ENCODE data around the gene B3GALNT1.

B3GALNT1 gene

DNA sequence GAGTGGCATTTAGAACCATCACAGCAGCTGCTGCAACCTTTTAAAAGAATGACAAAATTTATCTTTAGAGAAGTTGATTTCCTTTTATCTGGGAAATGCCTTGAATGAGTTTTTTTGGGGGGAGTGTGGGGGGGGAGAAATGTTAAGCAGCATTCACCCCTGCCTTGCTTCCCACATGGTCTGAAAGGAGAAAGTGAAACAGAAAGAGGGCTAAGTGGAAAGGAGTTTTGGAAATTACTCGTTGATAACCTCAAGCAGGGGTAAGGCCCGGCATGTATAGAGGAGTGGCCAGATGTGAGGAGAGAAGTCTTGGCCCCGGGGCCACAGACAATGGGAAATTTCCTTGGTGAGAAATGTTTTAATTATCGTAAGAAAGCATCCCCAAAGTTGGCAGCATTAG, 23.5 kb downstream of the B3GALNT1 start:
- DNase-seq (ENCODE audit: extremely low read depth in 1 of 2, low read depth in 1 of 2): no peak

DNA sequence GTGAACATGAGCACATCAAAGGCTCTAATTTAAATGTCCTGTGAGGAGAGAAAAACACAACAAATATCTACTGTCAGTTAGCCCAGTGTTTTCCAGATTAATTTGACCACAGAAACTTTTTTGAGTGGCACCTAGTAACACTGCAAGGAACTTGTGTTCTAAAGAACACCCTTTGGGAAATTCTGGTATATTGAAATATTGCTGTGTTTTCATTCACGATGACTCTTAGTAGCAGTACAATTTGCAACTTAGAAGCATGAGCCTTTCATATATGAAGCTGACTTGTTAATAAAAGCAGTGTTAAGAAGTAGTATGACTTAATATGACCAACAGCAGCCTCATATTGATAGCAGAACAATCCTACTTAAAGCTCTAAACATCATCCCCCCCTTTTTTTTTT, 32.0 kb downstream of the B3GALNT1 start:
- no peak for DNase-seq (ENCODE audit: extremely low read depth in 1 of 2, low read depth in 1 of 2)

DNA sequence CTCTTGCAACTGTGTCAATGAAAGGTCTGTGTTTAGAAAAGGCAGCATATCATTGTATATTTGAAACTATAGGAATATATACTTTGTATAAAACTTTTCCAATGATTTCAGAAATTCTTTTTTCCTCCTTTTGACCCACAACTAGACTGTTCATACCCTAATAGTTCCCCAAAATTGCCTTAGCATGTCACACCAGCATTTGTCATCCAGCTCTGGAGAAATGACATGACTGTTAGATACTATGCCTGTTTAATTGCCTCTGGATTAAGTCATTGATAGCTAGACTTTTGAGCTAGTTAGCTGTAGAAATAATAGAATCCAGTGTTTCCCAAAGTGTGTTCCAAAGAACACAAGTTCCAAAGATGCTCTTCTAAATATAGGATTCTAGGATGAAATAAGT, 32.4 kb downstream of the B3GALNT1 start:
- DNase-seq (ENCODE audit: extremely low read depth in 1 of 2, low read depth in 1 of 2): no peak

DNA sequence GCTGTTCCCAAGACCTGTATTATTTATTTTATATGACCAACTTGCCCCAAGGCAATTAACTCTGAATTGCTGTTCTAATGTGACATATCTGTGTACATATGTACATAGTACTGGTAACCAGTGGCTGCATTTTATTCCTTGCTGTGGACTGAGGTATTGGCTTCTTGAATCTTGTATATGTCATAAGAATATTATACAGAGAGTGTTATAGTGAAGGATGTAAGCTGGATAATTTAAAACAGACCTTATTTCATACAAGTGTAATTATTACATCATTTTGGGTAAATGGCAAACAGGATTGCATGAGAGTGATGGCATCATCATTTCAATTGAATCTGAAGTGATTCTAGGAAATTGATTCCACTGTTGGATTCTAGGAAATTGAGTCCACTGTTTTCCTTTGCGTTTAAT, 32.9 kb downstream of the B3GALNT1 start:
- DNase-seq (ENCODE audit: extremely low read depth in 1 of 2, low read depth in 1 of 2): no peak

DNA sequence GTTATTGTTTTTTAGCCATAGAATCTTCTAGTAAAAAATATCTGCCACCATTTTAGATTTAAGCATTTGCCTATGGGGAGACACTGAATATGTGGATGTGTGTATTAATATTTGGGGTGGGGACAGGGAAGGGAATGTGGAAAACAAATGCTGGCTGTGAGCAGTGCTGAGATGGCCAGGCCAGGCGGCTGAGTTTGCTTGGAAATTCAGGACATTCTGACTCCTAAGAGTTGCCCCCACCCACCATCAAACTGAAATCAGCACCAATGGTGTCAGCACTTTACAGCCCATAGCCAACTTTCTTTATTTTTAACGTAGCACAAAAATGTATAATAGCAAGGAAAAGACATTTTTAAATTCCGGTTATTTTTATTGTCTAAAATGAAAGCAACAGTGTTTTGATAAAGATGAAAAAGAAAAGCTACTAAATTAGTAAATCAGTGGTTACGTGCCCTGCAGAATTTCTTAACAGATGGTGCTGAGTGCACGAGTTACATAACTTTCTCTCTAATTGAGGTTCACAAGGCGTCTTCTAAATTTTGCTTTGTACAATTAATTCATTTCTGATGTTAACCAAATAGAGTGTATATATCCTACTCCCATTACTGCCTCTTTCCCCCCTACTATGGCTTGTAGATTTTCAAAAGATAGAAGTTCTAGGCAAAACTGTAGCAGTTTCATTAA, 34.0 kb downstream of the B3GALNT1 start:
- no peak for DNase-seq (ENCODE audit: extremely low read depth in 1 of 2, low read depth in 1 of 2)

- DNase-seq (ENCODE audit: extremely low read depth in 1 of 2, low read depth in 1 of 2): no peak
These were observed 34.8 kb downstream of the B3GALNT1 start for GRCh38 chr3:161070252-161070930.

GRCh38 chr3:161069511-161070251, 35.5 kb downstream of the B3GALNT1 start:
- no peak for DNase-seq (ENCODE audit: extremely low read depth in 1 of 2, low read depth in 1 of 2)

DNA sequence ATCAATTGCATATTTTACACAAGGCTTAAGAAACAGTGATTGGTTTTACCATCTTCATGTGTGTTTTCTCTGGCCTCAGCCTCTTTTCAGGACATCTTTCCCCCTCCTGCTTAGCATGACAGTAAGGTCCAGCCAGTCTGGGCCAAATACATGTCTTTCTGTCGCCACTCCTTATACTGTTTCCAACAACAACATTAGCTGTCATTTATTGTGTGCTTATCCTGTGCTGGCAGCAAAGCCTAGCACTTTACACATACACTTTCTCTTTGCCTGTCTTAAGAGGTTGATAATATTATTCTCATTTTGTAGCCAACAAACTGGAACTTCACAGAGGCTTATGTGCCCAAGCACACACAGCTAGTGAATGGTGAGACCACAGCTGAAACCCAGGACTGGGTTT, 37.8 kb downstream of the B3GALNT1 start:
- no peak for DNase-seq (ENCODE audit: extremely low read depth in 1 of 2, low read depth in 1 of 2)

DNA sequence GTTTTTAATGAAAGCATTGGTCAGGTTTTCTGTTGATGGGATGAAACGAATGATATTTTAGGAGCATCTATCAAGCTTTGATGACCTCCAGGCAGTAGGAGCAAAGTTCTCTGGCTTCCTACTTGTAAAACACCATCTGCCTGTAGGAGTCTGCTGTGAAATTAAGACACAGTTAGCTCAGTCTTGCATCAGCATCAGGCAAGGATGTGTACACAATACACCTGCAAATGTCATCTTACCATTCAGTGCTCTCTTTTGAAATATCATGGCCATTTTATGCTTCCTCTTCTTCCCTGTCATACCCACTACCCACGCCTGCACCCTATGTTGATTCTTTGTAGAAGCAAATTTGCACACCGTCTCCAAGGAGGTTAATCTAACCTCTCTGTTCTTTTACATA, 38.2 kb downstream of the B3GALNT1 start:
- DNase-seq (ENCODE audit: extremely low read depth in 1 of 2, low read depth in 1 of 2): no peak

GRCh38 chr3:161064413-161064812, 40.7 kb downstream of the B3GALNT1 start:
- DNase-seq (ENCODE audit: extremely low read depth in 1 of 2, low read depth in 1 of 2): no peak

DNA sequence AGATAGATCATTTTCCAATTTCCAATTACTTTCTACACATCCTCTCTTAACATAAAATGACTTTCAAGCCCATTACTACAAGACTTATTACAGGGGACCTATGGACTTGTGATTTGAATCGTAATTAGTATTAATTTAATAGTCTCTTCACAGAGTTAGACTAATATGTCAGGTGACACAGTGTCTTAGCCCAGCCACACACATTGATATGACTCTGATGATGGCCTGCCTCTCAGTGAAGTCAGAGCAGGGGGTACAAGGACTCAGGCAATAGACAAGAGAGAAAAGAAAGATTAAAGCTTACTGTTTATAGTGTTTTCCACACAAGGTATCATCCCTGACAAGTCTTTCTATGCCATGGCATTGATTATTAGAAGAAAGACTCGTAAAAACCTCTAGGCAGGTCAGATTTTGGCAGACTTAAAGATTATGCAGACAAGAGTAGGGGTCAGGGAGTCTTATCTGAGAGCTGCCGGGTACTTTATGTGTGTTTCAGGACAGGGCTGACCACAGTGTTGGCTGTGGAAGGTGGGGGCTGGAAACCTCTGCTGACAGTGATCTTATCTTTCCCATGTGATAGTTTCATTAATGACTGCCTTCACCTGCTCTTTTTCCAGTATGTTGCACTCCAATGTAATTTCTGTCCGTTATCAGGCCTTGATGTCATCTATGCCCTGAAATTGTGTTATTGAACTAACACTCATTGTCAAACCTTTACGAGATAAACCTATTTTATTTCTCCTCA, 50.1 kb downstream of the B3GALNT1 start:
- DNase-seq (ENCODE audit: extremely low read depth in 1 of 2, low read depth in 1 of 2): no peak

DNA sequence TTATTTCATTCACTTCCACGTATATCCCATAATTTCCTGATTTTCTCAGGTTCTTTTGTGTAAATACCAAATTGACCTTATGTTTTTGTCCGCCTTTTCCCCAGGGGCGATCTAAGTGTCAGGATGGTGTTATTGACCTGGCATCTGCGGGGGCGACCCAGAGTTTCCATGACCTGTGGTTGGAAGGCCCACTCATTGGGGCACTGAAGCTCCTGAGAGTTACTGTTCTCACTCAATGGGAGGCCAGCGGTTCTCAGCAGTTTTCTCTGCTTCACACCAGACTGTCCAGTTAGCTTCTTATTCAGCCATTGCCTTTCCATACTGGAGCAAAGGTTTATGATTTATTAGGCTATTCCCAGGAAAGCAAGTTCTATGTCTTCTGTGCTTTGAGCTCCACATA, 53.3 kb downstream of the B3GALNT1 start:
- DNase-seq (ENCODE audit: extremely low read depth in 1 of 2, low read depth in 1 of 2): no peak

- no peak for DNase-seq (ENCODE audit: extremely low read depth in 1 of 2, low read depth in 1 of 2)
These were observed 54.2 kb downstream of the B3GALNT1 start for GRCh38 chr3:161050935-161051334.

- no peak for DNase-seq (ENCODE audit: extremely low read depth in 1 of 2, low read depth in 1 of 2)
These were observed 55.4 kb downstream of the B3GALNT1 start for GRCh38 chr3:161049683-161050248.

DNA sequence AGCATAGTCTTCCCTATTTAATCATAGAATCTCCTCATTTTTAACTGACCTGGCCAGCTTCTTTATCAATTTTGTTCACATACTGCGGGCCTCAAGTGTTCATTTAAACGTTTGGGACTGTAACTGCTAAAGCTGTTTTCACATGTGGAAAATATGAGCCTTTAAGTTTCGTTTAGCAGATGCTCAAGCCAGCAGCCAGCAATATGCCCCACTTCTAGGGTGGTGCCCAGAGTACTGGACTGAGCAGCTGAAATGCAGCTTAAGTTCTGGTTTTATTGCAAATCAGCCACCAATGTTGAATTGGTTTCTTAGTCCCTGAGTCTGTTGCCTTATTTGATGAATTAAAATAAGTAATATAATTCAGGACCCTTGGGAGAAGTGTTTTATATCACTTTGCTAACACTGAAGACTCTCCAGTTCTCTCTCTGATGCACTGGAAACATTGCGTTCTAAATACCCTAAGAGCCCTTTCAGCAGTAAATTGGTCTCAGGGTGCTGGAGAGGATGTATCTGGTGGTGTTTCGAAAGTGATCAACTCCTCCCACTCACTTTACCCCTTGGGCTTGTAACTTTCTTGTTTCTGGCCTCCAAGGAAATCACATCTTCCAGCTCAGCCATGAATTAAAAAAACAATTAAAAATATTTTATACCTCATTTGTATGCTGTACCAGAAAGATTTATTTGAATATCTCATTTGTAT, 61.7 kb downstream of the B3GALNT1 start:
- no peak for DNase-seq (ENCODE audit: extremely low read depth in 1 of 2, low read depth in 1 of 2)

DNA sequence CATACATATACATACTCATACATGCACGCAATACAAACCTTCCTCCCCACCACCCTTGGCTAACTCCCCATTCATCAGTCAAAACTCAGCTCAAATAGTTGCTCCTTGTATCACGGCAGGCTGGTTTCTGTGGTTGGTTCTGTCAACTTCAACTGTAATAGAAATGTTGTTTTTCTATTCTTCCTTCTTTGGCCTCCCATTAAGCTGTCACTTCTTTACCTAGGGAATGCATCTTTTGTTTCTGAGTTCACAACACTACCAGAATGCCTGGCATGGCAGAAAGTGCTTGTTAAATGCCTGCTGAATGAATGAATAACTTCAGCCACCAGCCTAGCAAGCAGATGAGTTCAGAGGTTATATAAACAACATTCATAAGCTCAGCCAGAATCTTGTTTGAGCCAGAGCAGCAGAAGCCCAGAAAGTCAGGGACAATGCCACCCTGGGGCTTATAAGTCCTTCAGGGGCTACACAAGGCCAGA, 63.1 kb downstream of the B3GALNT1 start:
- no peak for DNase-seq (ENCODE audit: extremely low read depth in 1 of 2, low read depth in 1 of 2)

GRCh38 chr3:161038725-161039124, 66.4 kb downstream of the B3GALNT1 start:
- DNase-seq (ENCODE audit: extremely low read depth in 1 of 2, low read depth in 1 of 2): no peak

DNA sequence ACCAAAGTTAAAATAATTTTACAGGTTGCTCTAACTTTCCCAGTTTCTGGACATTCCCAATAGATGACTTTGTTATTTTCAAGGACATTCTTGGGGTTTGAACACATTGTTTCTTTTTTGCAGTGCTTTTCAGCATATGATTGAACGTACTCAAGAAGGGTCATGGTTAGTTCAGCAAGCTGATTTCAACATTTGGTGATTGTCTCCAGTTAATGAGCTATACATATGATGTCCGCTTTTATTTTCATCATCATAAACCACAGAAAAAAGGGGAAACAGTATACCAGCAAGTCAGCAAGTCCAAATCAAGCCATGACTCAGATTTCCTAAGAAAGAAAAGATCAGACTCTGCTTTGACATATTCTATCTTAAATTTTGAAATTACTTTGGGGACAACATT, 69.4 kb downstream of the B3GALNT1 start:
- no peak for DNase-seq (ENCODE audit: extremely low read depth in 1 of 2, low read depth in 1 of 2)

- peak in 1 of 2 donors; percentile 18 for DNase-seq (ENCODE audit: extremely low read depth in 1 of 2, low read depth in 1 of 2)
These were observed 70.1 kb downstream of the B3GALNT1 start for GRCh38 chr3:161034913-161035550.

All from stimulated activated CD8-positive, alpha-beta memory T cell treated with anti-CD3 and anti-CD28 coated beads, Interleukin-7, amount 100 ng/mL, for 48 hours (primary cell).